CD14-positive monocyte (primary cell): ENCODE results near the gene HSD17B3. TPM values are rescaled to one million over a fixed set of nuclear protein-coding genes. Genes with fewer than 3 reads are reported as not detected.

ENCODE experiments used
- DNase-seq, 3 donors: peaks; one replicate each; pipeline ENCODE4 v3.0.0-alpha.2; 2011 to 2022
- H2AFZ ChIP-seq: 2 replicates; pipeline ENCODE4 v1.6.0; 2012; ENCODE audit warnings: mild to moderate bottlenecking, low read depth, low read length, inconsistent platforms; ENCODE audit not compliant: insufficient read depth, poor library complexity, severe bottlenecking
- H3K27ac ChIP-seq, 2 donors: 1 replicate in 1 of 2; 2 replicates in 1 of 2; pipeline ENCODE4 v1.5.1; 2012 to 2013; ENCODE audit warnings: low read length in 2 of 2, control low read depth in 1 of 2, inconsistent platforms in 1 of 2, low read depth in 1 of 2, mild to moderate bottlenecking in 1 of 2
- H3K27me3 ChIP-seq, 2 donors: one replicate each; pipeline versions ENCODE4 v1.6.0 to v1.6.1; 2011 to 2013; ENCODE audit warnings: low read length in 2 of 2; ENCODE audit not compliant: control insufficient read depth in 2 of 2, insufficient read depth in 2 of 2
- H3K36me3 ChIP-seq, 2 donors: replicated peaks in 1 of 2; 1 replicate in 1 of 2; 2 replicates in 1 of 2; pipeline versions ENCODE4 v1.5.1 to v1.6.1; 2012 to 2013; ENCODE audit warnings: low read length in 2 of 2, control low read depth in 1 of 2, inconsistent platforms in 1 of 2, mild to moderate bottlenecking in 1 of 2; ENCODE audit not compliant: insufficient read depth in 2 of 2, control insufficient read depth in 1 of 2
- H3K4me1 ChIP-seq, 2 donors: 1 replicate in 1 of 2; 2 replicates in 1 of 2; pipeline versions ENCODE4 v1.5.1 to v1.6.1; 2012 to 2013; ENCODE audit warnings: low read length in 2 of 2, control low read depth in 1 of 2, inconsistent platforms in 1 of 2, mild to moderate bottlenecking in 1 of 2, moderate library complexity in 1 of 2; ENCODE audit not compliant: insufficient read depth in 2 of 2, control insufficient read depth in 1 of 2
- H3K4me2 ChIP-seq: replicated peaks from 2 replicates; pipeline ENCODE3; 2012; ENCODE audit warnings: low read length, moderate library complexity, mild to moderate bottlenecking; ENCODE audit not compliant: poor library complexity, severe bottlenecking; ENCODE audit errors: extremely low read depth
- H3K4me3 ChIP-seq, 3 experiments: fragments of 200-600 bp in 1 of 3; sonication (generic) in 1 of 3; replicated peaks in 1 of 3; 1 replicate in 2 of 3; 2 replicates in 1 of 3; pipeline ENCODE4 v1.5.1; 2011 to 2013; ENCODE audit warnings: low read length in 3 of 3, mild to moderate bottlenecking in 3 of 3, control low read depth in 2 of 3, low read depth in 2 of 3, inconsistent platforms in 1 of 3, moderate library complexity in 1 of 3
- H3K79me2 ChIP-seq: 2 replicates; pipeline ENCODE4 v1.6.0; 2012; ENCODE audit warnings: mild to moderate bottlenecking, control low read depth, inconsistent platforms, low read length, moderate library complexity; ENCODE audit not compliant: insufficient read depth
- H3K9ac ChIP-seq: 2 replicates; pipeline ENCODE4 v1.6.0; 2017; ENCODE audit warnings: low read length, mild to moderate bottlenecking; ENCODE audit not compliant: insufficient read depth, poor library complexity, severe bottlenecking
- H3K9me3 ChIP-seq, 2 donors: replicated peaks in 1 of 2; 1 replicate in 1 of 2; 2 replicates in 1 of 2; pipeline versions ENCODE4 v1.5.1 to v1.6.1; 2012 to 2013; ENCODE audit warnings: low read length in 2 of 2, control low read depth in 1 of 2; ENCODE audit not compliant: control insufficient read depth in 1 of 2, insufficient read depth in 1 of 2
- H4K20me1 ChIP-seq: 2 replicates; pipeline ENCODE4 v1.6.0; 2012; ENCODE audit warnings: mild to moderate bottlenecking, low read length, control low read depth, moderate library complexity; ENCODE audit not compliant: insufficient read depth
- H3K27ac Mint-ChIP-seq, 7 donors: one replicate each; pipeline ENCODE4 v1.8.0; 2020; ENCODE audit warnings: mild to moderate bottlenecking in 7 of 7, mixed read lengths in 7 of 7, moderate library complexity in 6 of 7, inconsistent platforms in 2 of 7
- H3K27me3 Mint-ChIP-seq, 3 donors: one replicate each; pipeline ENCODE4 v1.8.0; 2021 to 2022; ENCODE audit warnings: low read depth in 3 of 3, mild to moderate bottlenecking in 3 of 3, mixed read lengths in 3 of 3, moderate library complexity in 3 of 3, inconsistent platforms in 1 of 3
- H3K36me3 Mint-ChIP-seq, 2 donors: one replicate each; pipeline ENCODE4 v1.8.0; 2020; ENCODE audit warnings: mixed read lengths in 2 of 2, inconsistent platforms in 1 of 2, mild to moderate bottlenecking in 1 of 2
- H3K4me1 Mint-ChIP-seq: one replicate; pipeline ENCODE4 v1.8.0; 2020; ENCODE audit warnings: mild to moderate bottlenecking, mixed read lengths
- H3K4me3 Mint-ChIP-seq, 2 donors: one replicate each; pipeline ENCODE4 v1.8.0; 2020; ENCODE audit warnings: mild to moderate bottlenecking in 2 of 2, mixed read lengths in 2 of 2, moderate library complexity in 1 of 2
- H3K9me3 Mint-ChIP-seq, 7 donors: one replicate each; pipeline ENCODE4 v1.8.0; 2020 to 2022; ENCODE audit warnings: mixed read lengths in 7 of 7, mild to moderate bottlenecking in 6 of 7, moderate library complexity in 6 of 7, inconsistent platforms in 2 of 7
- CTCF ChIP-seq: fragments of 200-600 bp; IDR thresholded peaks from one replicate; pipeline ENCODE4 v1.8.0; 2022; ENCODE audit warnings: antibody characterized with exemption, mild to moderate bottlenecking
- WGBS: methylation state at CpG from one replicate; pipeline ENCODE4 v1.1.5; 2013; ENCODE audit warnings: missing lambda C conversion rate; ENCODE audit not compliant: insufficient coverage; 5-methylcytosine and 5-hydroxymethylcytosine counted together
- intact Hi-C, 2 donors: fragments of 100-400 bp; cut with micrococcal nuclease; formaldehyde crosslinking; loops; one replicate each; pipeline versions ENCODE4 v1.15.0 to v1.15.1; 2023
- polyA plus RNA-seq, 3 donors: library from polyadenylated mRNA; depleted of rRNA in 1 of 3; unstranded in 2 of 3; stranded (reverse) in 1 of 3; fragments of 300-500 nt in 2 of 3; fragments of >200 nt in 1 of 3; fragmentation: Illumina TruSeq in 2 of 3; gene quantifications; 1 replicate in 2 of 3; 2 replicates in 1 of 3; pipeline ENCODE4 v1.2.3, GENCODE V29; 2012 to 2021

The HSD17B3 gene
- polyA plus RNA-seq, 3 donors: 0.09 TPM; not detected in 2

GRCh38 chr9:96338299-96338698, 36.3 kb upstream of the HSD17B3 start:
- Histone ChIP-seq H3K4me3 (no peak overlapping the region), H3K4me2 (no peak overlapping the region), H3K79me2 (no peaks in the 10 kb centered on the region), H3K27me3 (no peaks in the 10 kb centered on the region), H2AFZ (no peak overlapping the region), H3K9ac (no peak overlapping the region), H3K9me3 (no peaks in the 10 kb centered on the region), H3K4me1 (no peaks in the 10 kb centered on the region), H3K27ac (no peak overlapping the region), H4K20me1 (no peaks in the 10 kb centered on the region), H3K36me3 (peaks cover 0 to 7% of the 10 kb centered on the region in 2 donors)
- Mint-ChIP-seq H3K36me3 (peaks cover 0 to 12% of the 10 kb centered on the region in 2 donors), H3K27me3 (no peaks in the 10 kb centered on the region), H3K9me3 (no peaks in the 10 kb centered on the region), H3K4me1 (peaks cover 5% of the 10 kb centered on the region), H3K4me3 (no peak overlapping the region), H3K27ac (no peak overlapping the region)
- intact Hi-C loops: no loop called here
- DNase-seq: no peak
- no peak for TF ChIP-seq CTCF
- WGBS: no CpG with 5 or more reads among the region's 3 CpGs

GRCh38 chr9:96333958-96334357, 32.0 kb upstream of the HSD17B3 start:
- Histone ChIP-seq H3K4me3 (no peak overlapping the region), H3K4me2 (no peak overlapping the region), H3K27me3 (no peaks in the 10 kb centered on the region), H3K4me1 (no peaks in the 10 kb centered on the region), H4K20me1 (no peaks in the 10 kb centered on the region), H3K79me2 (no peaks in the 10 kb centered on the region), H2AFZ (no peak overlapping the region), H3K9me3 (no peaks in the 10 kb centered on the region), H3K9ac (no peak overlapping the region), H3K27ac (no peak overlapping the region), H3K36me3 (no peaks in the 10 kb centered on the region)
- Mint-ChIP-seq H3K4me3 (no peak overlapping the region), H3K36me3 (no peaks in the 10 kb centered on the region), H3K27ac (no peak overlapping the region), H3K4me1 (no peaks in the 10 kb centered on the region), H3K27me3 (peaks cover 0 to 3% (median 0%) of the 10 kb centered on the region in 3 donors), H3K9me3 (no peaks in the 10 kb centered on the region)
- WGBS: no CpG with 5 or more reads among the region's 1 CpG
- no peak for TF ChIP-seq CTCF
- intact Hi-C loops: no loop called here
- no peak for DNase-seq
